HepG2 (cell line): ENCODE measurements around the gene ELAPOR1.

Experiments used
- CHCHD3 ChIP-seq: sonication (generic); formaldehyde crosslinking; IDR thresholded peaks from 2 replicates; pipeline ENCODE4 v1.8.0; 2022; ENCODE audit warnings: mild to moderate bottlenecking, missing genetic modification reagents, moderate library complexity
- EP300 ChIP-seq, 3 experiments: sonication (generic) in 1 of 3; formaldehyde crosslinking in 1 of 3; IDR thresholded peaks; 2 replicates each; pipeline versions ENCODE4 v1.5.1 to v1.6.1; 2011 to 2020; ENCODE audit warnings: low read depth in 2 of 3, low read length in 2 of 3, borderline replicate concordance in 1 of 3, improper control_type of control experiment in 1 of 3, mild to moderate bottlenecking in 1 of 3, missing genetic modification reagents in 1 of 3, moderate library complexity in 1 of 3
- HMG20B ChIP-seq: conservative IDR thresholded peaks from 2 replicates; pipeline ENCODE4 v1.6.1; 2016; ENCODE audit warnings: missing genetic modification reagents, missing compliant biosample characterization
- POLR2AphosphoS5 ChIP-seq: IDR thresholded peaks from 2 replicates; pipeline ENCODE4 v1.6.1; 2012; ENCODE audit warnings: low read depth, low read length
- RNF2 ChIP-seq: fragments of 450-650 bp; conservative IDR thresholded peaks from 2 replicates; pipeline ENCODE4 v1.6.1; 2016; ENCODE audit warnings: low read depth
- ZNF207 ChIP-seq: fragments of 450-650 bp; IDR thresholded peaks from 2 replicates; pipeline ENCODE4 v1.6.1; 2016; ENCODE audit warnings: antibody characterized with exemption, borderline replicate concordance
- ZNF335 ChIP-seq: sonication (generic); formaldehyde crosslinking; IDR thresholded peaks from 2 replicates; pipeline ENCODE4 v1.4.0; 2020; ENCODE audit warnings: missing genetic modification reagents
- ZNF562 ChIP-seq: sonication (generic); formaldehyde crosslinking; IDR thresholded peaks from 2 replicates; pipeline ENCODE4 v1.8.0; 2022; ENCODE audit warnings: missing genetic modification reagents, borderline replicate concordance
- ZNF672 ChIP-seq: sonication (generic); formaldehyde crosslinking; IDR thresholded peaks from 2 replicates; pipeline ENCODE4 v1.8.1; 2022; ENCODE audit warnings: missing genetic modification reagents
- TF ChIP-seq, protein P1 (sequence below): sonication (generic); formaldehyde crosslinking; IDR thresholded peaks from 2 replicates; pipeline ENCODE4 v1.5.0; 2020; ENCODE audit warnings: missing genetic modification reagents
- TF ChIP-seq, protein P2 (sequence below): sonication (generic); formaldehyde crosslinking; IDR thresholded peaks from 2 replicates; pipeline ENCODE4 v1.4.0; 2020; ENCODE audit warnings: missing genetic modification reagents

DNA sequence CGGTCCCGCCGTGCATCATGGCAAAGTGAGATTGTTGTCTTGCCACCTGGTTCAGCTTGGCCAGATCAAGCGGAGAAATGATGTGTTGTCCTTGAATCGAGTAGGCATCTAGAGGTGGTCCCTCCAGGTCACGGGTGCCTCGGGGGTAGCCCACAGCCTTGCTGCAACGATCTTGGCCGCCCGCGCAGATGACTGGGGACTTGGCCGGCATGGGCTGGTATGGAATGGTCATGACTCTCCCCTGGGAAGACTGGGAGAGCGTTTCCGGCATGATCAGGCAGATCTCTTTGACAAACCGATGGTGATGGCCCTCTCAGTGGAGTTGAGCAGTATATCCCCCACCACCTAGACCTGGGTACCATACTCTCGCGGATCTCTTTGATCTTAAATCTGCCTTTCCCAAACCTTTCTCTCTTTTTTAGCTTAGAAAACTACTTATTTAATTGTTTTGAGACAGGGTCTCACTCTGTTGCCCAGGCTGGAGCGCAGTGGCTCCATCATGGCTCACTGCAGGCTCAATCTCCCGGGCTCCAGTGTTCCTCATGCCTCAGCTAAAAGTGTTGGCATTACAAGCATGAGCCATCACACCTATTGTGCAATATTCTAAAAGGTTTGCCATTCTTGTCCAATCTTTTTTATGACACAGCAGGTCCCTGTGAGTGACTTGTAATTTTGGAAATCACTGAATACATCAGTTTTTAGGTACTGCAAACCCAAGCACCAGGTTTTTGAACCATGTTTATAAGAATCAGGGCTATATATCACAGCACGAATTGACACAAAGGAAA, 9.4 kb upstream of the ELAPOR1 start:
- TF ChIP-seq POLR2AphosphoS5 (peak; percentile 39), ZNF672 (CRISPR knock-in tag) (no peak), ZNF207 (no peak), HMG20B (no peak), ZNF335 (CRISPR knock-in tag) (no peak), ZNF562 (CRISPR knock-in tag) (no peak), RNF2 (no peak), EP300 (IDR thresholded peaks at IDR 0.05; ENCODE audit: low read depth in 2 of 2, low read length in 2 of 2) (no peak), EP300 (CRISPR knock-in tag; IDR thresholded peaks at IDR 0.05; ENCODE audit: borderline replicate concordance) (no peak), CHCHD3 (no peak)
- TF ChIP-seq, protein P1, sequence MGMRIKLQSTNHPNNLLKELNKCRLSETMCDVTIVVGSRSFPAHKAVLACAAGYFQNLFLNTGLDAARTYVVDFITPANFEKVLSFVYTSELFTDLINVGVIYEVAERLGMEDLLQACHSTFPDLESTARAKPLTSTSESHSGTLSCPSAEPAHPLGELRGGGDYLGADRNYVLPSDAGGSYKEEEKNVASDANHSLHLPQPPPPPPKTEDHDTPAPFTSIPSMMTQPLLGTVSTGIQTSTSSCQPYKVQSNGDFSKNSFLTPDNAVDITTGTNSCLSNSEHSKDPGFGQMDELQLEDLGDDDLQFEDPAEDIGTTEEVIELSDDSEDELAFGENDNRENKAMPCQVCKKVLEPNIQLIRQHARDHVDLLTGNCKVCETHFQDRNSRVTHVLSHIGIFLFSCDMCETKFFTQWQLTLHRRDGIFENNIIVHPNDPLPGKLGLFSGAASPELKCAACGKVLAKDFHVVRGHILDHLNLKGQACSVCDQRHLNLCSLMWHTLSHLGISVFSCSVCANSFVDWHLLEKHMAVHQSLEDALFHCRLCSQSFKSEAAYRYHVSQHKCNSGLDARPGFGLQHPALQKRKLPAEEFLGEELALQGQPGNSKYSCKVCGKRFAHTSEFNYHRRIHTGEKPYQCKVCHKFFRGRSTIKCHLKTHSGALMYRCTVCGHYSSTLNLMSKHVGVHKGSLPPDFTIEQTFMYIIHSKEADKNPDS (CRISPR knock-in tag), result no peak
- TF ChIP-seq, protein P2, sequence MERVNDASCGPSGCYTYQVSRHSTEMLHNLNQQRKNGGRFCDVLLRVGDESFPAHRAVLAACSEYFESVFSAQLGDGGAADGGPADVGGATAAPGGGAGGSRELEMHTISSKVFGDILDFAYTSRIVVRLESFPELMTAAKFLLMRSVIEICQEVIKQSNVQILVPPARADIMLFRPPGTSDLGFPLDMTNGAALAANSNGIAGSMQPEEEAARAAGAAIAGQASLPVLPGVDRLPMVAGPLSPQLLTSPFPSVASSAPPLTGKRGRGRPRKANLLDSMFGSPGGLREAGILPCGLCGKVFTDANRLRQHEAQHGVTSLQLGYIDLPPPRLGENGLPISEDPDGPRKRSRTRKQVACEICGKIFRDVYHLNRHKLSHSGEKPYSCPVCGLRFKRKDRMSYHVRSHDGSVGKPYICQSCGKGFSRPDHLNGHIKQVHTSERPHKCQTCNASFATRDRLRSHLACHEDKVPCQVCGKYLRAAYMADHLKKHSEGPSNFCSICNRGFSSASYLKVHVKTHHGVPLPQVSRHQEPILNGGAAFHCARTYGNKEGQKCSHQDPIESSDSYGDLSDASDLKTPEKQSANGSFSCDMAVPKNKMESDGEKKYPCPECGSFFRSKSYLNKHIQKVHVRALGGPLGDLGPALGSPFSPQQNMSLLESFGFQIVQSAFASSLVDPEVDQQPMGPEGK (CRISPR knock-in tag), result no peak
